AML-193 (cell line): ENCODE results near the gene ZNF460.
A peak's percentile ranks its signal among the peaks of the same experiment; 100 is the strongest.
"Not testable (repeated sequence)": the region's sequence is repeated elsewhere in the genome, so short reads cannot be mapped to it uniquely, and the experiment has no call there.

ENCODE experiments used
- DNase-seq, 2 experiments: peaks; one replicate each; lab custom pipeline; 2025; lab: John Stamatoyannopoulos, UW

ZNF460 gene

GRCh38 chr19:57280165-57280961, at the start of gene ZNF460:
TSS of gene ZNF460 (plus strand) at chr19:57280485. CDS start at chr19:57280807, 322 bp downstream.
- DNase-seq: peak; percentile 89

DNA sequence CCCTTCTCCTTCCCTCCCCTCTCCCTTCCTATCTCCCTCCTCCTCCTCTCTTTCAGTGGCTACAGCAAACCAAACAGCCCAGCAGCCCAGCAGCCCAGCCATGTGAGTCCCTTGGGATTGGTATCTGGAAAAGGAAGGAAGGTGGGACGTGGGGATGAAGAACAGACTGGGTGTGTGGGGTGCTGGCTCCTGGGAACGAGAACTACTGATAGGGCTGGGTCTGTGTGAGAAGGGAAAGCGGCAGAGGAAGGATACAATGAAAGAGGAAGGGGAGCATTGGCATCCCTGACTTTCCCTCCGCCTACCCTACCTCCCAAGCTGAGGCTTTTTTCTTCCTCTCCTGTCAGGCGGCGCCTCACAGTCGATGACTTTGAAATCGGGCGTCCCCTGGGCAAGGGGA, 48.6 kb upstream of the ZNF460 start:
- DNase-seq: no peak

GRCh38 chr19:57233207-57233606, 47.1 kb upstream of the ZNF460 start:
- peak; percentile 32 to 51 for DNase-seq

DNA sequence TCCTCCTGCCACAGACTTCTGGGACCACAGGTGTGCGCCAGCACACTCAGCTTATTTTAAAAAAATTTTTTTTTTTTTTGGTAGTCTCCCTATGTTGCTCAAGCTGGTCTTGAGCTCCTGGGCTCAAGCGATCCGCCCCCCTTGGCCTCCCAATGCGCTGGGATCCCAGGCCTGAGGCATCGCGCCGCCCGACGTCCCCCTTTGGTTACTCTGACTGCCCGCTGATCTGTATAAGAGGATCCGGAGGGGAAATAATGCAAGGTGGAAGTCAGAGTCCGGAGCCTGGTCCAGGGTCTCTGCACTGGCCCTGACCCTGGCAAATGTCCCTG, 40.3 kb upstream of the ZNF460 start:
- no peak for DNase-seq

- peak; percentile 71 to 75 for DNase-seq
Measured at GRCh38 chr19:57240311-57241090, 39.8 kb upstream of the ZNF460 start, which contains the start of gene ZNF805. TSS of gene ZNF805 (plus strand) at chr19:57240632. CDS start at chr19:57240892, 260 bp downstream.

GRCh38 chr19:57241176-57241575, 39.1 kb upstream of the ZNF460 start:
- DNase-seq: peak in 1 of 2 experiments; percentile 16

DNA sequence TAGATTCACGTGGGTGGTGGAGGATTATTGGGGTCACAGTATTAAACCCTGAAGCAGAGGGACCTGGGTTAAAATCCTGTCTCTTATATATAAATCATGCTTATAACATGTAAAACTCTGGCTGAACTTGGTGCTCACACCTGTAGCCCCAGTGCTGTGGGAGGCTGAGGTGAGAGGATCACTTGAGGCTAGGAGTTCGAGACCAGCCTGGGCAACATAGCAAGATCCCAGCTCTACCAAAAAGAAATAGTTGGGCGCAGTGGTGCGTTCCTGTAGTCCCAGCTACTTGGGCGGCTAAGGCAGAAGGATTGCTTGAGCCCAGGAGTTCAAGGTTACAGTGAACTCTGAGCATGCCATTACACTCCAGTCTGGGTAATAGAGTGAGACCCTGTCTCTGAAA, 37.5 kb upstream of the ZNF460 start:
- DNase-seq: no peak

DNA sequence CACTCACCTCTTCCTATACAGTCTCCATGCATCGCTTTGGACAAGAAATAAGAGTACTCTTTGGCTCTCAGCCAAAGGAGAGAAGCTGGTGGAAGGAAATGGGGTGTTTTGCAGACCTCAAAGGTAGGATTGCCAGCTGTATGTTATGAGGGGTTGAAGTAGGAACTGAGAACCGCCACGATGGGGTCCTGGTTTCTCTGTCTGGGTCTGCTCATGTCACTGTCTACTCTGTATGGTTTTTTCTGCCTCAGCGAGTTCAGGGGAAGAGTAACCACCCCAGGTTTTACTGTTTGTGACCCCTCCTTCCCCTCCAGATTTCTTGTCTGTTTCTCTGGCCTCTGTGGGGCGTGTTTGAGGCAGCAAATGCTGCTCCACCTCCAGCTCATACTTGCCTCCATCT, 35.8 kb upstream of the ZNF460 start:
- no peak for DNase-seq

DNA sequence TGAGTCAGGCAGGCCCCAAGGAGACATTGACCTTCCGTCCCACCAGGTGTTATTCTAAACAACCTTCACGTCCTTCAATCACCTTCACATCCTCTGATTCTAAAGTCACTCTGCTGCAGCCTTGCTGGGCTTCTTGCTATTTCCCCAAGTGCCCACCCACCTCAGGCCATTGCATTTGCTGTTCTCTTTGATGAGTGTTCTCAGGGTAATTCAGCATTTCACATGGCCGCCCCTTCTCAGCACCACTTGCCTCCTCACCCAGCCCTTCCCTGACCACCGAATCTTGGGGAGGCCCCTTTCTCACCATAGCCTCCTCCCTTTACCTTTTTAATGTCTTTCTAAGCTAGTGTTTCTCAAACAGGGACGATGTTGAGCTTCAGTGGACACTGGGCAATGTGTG, 35.2 kb upstream of the ZNF460 start:
- no peak for DNase-seq

DNA sequence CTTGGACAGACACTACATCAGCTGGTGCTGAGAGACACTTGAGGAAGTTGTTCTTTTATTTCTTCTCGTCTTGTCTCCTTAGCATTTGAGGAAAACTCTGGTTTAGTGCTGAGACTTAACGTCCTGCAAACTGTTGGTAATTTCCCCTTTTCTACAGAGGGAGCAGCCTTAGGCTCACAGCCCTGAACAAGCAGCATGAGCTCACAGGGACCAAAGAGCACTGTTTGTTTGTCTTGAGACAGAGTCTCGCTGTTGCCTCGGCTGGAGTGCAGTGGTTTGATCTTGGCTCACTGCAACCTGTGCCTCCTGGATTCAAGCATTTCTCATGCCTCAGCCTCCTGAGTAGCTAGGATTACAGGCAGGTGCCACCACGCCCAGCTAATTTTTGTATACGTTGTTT, 34.3 kb upstream of the ZNF460 start:
- no peak for DNase-seq

DNA sequence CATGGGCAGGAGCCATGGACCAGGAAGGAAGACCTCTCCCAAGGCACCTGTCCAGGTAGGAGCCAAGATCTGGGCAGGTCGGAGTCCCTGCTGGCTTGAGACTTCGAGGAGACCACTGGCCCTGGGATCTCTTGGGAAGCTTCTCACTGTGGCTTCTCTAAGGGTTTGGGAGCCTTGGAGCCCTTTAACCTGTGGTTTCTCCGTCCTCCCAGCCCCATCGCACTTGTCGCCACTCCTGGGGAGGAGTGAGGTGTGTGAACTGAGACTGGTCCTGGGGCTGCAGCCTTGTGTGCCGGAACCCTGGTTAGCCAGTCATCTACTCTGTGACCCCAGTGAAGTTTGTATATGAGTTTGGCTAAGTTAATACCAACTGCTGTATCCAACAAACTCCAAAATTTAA, 31.6 kb upstream of the ZNF460 start:
- no peak for DNase-seq

- no peak for DNase-seq
Measured at GRCh38 chr19:57249329-57249728, 31.0 kb upstream of the ZNF460 start.

DNA sequence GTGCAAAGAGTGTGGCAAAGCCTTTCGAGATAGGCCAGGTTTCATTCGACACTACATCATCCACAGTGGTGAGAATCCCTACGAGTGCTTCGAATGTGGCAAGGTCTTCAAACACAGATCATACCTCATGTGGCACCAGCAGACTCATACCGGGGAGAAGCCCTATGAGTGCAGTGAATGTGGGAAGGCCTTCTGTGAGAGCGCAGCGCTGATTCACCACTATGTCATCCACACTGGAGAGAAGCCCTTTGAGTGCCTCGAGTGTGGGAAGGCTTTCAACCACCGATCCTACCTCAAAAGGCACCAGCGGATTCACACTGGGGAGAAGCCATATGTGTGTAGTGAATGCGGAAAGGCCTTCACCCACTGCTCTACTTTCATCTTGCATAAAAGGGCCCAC, 26.5 kb upstream of the ZNF460 start:
- DNase-seq: not testable (repeated sequence)

GRCh38 chr19:57262044-57262443, 18.2 kb upstream of the ZNF460 start:
- no peak for DNase-seq

DNA sequence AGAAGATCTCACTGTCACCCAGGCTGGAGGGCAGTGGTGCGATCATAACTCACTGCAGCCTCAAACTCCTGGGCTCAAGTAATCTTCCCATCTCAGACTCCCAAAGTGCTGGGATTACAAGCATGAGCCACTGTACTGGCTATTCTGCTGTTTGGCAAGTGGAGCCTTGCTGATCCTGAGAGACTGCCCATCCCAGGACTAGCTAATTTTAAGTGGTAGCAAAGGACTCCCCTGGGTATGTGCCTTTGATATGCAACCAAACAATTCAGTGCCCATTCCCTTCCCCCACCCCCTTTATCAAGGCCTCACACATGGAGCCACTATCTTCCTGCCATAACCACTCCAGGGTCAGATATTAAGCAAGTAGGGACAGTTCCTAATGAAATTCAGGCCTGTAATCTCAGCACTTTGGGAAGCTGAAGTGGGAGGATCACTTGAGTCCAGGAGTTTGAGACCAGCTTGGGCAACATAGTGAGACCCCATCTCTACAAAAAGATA, 17.0 kb upstream of the ZNF460 start:
- DNase-seq: no peak

DNA sequence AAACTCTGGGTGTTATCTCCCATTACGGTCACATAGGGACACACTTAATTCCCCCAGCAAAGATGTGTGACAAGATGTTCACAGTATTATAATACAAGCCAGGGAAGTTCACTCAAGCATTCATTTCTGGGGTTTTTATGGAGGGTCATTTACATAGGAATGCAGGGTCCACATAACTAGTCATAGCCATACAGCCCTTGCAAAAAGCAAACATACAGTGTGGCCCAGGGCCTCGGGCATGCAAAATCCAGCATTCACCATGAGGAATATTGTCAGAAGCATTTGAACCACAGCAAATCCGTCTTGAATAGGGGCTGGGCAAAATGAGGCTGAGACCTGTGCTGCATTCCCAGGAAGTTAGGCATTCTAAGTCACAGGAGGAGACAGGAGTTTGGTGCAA, 13.0 kb upstream of the ZNF460 start:
- DNase-seq: no peak

- DNase-seq: no peak
Measured at GRCh38 chr19:57269515-57270250, 10.6 kb upstream of the ZNF460 start.

DNA sequence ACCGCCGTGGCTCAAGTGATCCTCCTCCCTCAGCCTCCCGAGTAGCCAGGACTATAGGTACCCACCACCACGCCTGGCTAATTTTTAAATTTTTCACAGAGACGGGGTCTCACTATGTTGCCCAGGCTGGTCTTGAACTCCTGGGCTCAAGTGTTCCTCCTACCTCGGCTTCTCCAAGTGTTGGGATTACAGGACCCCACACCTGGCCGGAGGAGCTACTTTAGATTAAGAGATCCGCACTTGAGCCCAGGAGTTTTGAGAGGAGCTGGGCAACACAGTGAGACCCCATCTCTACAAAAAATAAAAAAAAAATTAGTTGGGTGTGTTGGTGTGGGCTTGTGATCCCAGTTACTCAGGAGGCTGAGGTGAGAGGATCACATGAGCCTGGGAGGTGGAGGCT, 9.0 kb upstream of the ZNF460 start:
- no peak for DNase-seq

DNA sequence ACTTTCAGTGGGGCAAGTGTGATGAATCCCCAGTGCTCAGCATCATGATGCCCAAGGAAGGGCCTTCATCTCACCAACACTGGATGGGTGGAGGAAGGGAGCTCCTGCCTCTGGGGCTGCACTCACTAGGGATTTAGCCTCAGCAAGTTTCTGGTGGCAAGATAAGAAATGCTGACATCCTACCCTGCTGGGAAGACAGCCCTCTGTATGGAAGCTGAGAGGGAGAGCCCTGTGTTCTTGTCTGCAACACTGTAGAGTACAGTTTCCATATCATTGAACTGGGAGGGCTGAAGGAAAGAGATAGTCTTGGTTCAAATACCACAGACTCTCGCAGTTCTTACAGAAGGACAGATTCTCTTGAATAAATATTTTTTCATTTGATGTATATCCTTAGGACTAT, 7.3 kb upstream of the ZNF460 start:
- DNase-seq: no peak

- DNase-seq: no peak
Measured at GRCh38 chr19:57276430-57276829, 3.9 kb upstream of the ZNF460 start.

DNA sequence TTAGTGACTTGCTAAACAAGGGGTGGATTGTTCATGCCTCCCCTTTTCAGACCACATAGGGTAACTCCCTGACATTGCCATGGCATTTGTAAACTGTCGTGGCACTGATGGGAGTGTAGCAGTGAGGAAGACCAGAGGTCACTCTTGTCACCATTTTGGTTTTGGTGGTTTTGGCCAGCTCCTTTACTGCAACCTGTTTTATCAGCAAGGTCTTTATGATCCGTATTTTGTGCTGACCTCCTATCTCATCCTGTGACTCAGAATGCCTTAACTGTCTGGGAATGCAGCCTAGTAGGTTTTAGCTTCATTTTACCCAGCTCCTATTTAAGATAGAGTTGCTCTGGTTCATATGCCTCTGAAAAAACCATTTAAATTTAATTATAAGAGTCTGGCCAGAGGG, 1.8 kb upstream of the ZNF460 start:
- not testable (repeated sequence) for DNase-seq

- peak; percentile 77 to 87 for DNase-seq
Measured at GRCh38 chr19:57279418-57280164, 694 bp upstream of the ZNF460 start.
